ENCODE data around the gene S100A9. TPM values are rescaled to one million over a fixed set of nuclear protein-coding genes. Genes with fewer than 3 reads are reported as not detected.
"Not testable (repeated sequence)": the region's sequence is repeated elsewhere in the genome, so short reads cannot be mapped to it uniquely, and the experiment has no call there.

S100A9 gene
- total and polyA plus RNA-seq, 2 of the 8 experiments (the other 6 are each of a cell fraction or from before 2014, with no cell fraction given), result not detected

- H2BK120ac ChIP-seq (replicated peaks; ENCODE audit: low read depth, low read length); H2AFZ ChIP-seq (ENCODE audit: low read length); H4K20me1 ChIP-seq (replicated peaks in 1 of 2; ENCODE audit: control insufficient read depth in 1 of 2, insufficient read depth in 2 of 2, low read length in 2 of 2); H3K23ac ChIP-seq (ENCODE audit: insufficient read length); H3K79me2 ChIP-seq (ENCODE audit: control insufficient read depth in 1 of 2, insufficient read depth in 2 of 2, low read length in 2 of 2); H4K8ac ChIP-seq (ENCODE audit: extremely low read depth, insufficient read depth, low read length); H3K9me3 ChIP-seq (ENCODE audit: insufficient read depth in 2 of 2, low read depth in 1 of 2, low read length in 1 of 2); H3K14ac ChIP-seq (ENCODE audit: insufficient read length); H3K4me1 ChIP-seq (replicated peaks in 1 of 4; ENCODE audit: control insufficient read depth in 3 of 4, insufficient read depth in 4 of 4, low read length in 3 of 4); H2BK5ac ChIP-seq (ENCODE audit: low read depth, low read length); FAIRE-seq; H3K23me2 ChIP-seq (ENCODE audit: low read depth, low read length); H3K9ac ChIP-seq (replicated peaks in 1 of 4; ENCODE audit: extremely low read depth in 1 of 4, low read depth in 3 of 4, low read length in 3 of 4); H2AK5ac ChIP-seq (ENCODE audit: low read depth, low read length); H4K91ac ChIP-seq (replicated peaks; ENCODE audit: insufficient read length, low read length); H3K36me3 ChIP-seq (ENCODE audit: control insufficient read depth in 2 of 4, insufficient read depth in 4 of 4, low read length in 3 of 4); H3K79me1 ChIP-seq (ENCODE audit: low read depth, low read length); H2BK12ac ChIP-seq (ENCODE audit: low read depth, low read length); H2BK15ac ChIP-seq (ENCODE audit: low read length); H2BK20ac ChIP-seq (ENCODE audit: low read length); H4K5ac ChIP-seq (ENCODE audit: insufficient read length, low read depth, low read length); H3K56ac ChIP-seq (replicated peaks; ENCODE audit: insufficient read length, low read depth, low read length); H3K4ac ChIP-seq (replicated peaks; ENCODE audit: insufficient read length, low read depth, low read length); H3K27ac ChIP-seq (ENCODE audit: low read depth, low read length); H3K4me2 ChIP-seq (ENCODE audit: insufficient read depth in 1 of 2, low read depth in 2 of 2, low read length in 2 of 2); H3K18ac ChIP-seq (ENCODE audit: extremely low read depth, low read length); POLR2A ChIA-PET (ENCODE audit: partially characterized antibody); H3K4me3 ChIP-seq (ENCODE audit: extremely low read depth in 1 of 4, insufficient read depth in 2 of 4, low read depth in 3 of 4, low read length in 4 of 4): not testable (repeated sequence)
- CTCF ChIA-PET (ENCODE audit: partially characterized antibody), result interaction anchor here (0.8 to 4.7 kb wide), 9 partner anchors 24 to 103 kb away, joined by 3 to 50 read pairs (median 6); no protein-coding TSS in a partner anchor
- WGBS, 2 experiments (ENCODE audit: extremely low coverage in 1 of 2, insufficient coverage in 1 of 2, insufficient read length in 1 of 2, insufficient replicate concordance in 2 of 2, low coverage in 1 of 2, low lambda C conversion rate in 2 of 2, missing lambda C conversion rate in 1 of 2), result 85% methylated on average over 6 of the region's 6 CpGs; no CpG with 5 or more reads in 1 of the 2 experiments
- DNase-seq (ENCODE audit: low read depth in 1 of 2, low spot score in 2 of 2), result peak in 1 of 2 experiments; percentile 24
- peaks cover 0 to 11% (median 8%) of the 10 kb centered on the region in 4 experiments; a peak in 6 of 7 replicates for H3K27me3 ChIP-seq (replicated peaks in 1 of 4; ENCODE audit: control insufficient read depth in 3 of 4, extremely low read depth in 1 of 4, insufficient read depth in 3 of 4, low read length in 3 of 4)
Measured at GRCh38 chr1:153405825-153406599, 48.4 kb downstream of the S100A9 start.
